Skeletal muscle satellite cell (primary cell): ENCODE results near the gene DSN1.
"Not testable (repeated sequence)": the region's sequence is repeated elsewhere in the genome, so short reads cannot be mapped to it uniquely, and the experiment has no call there.

Experiments used
- H3K27me3 ChIP-seq: 2 replicates; pipeline ENCODE4 v1.7.0; 2013; ENCODE audit warnings: low read length; ENCODE audit not compliant: control insufficient read depth, insufficient read depth
- H3K36me3 ChIP-seq: 2 replicates; pipeline ENCODE4 v1.7.0; 2013; ENCODE audit warnings: mild to moderate bottlenecking, control low read depth, low read length; ENCODE audit not compliant: insufficient read depth
- H3K4me1 ChIP-seq: 2 replicates; pipeline ENCODE4 v1.7.0; 2013; ENCODE audit warnings: low read length; ENCODE audit not compliant: control insufficient read depth, insufficient read depth
- H3K4me2 ChIP-seq: 2 replicates; pipeline ENCODE4 v1.7.0; 2013; ENCODE audit warnings: mild to moderate bottlenecking, low read length
- H3K4me3 ChIP-seq: 2 replicates; pipeline ENCODE4 v1.7.0; 2013; ENCODE audit warnings: low read length
- H3K9ac ChIP-seq: 2 replicates; pipeline ENCODE4 v1.7.0; 2013; ENCODE audit warnings: mild to moderate bottlenecking, low read depth, low read length, moderate library complexity
- H3K9me3 ChIP-seq: replicated peaks from 2 replicates; pipeline ENCODE4 v1.7.0; 2013; ENCODE audit warnings: mild to moderate bottlenecking, control low read depth, low read length

Gene DSN1

DNA sequence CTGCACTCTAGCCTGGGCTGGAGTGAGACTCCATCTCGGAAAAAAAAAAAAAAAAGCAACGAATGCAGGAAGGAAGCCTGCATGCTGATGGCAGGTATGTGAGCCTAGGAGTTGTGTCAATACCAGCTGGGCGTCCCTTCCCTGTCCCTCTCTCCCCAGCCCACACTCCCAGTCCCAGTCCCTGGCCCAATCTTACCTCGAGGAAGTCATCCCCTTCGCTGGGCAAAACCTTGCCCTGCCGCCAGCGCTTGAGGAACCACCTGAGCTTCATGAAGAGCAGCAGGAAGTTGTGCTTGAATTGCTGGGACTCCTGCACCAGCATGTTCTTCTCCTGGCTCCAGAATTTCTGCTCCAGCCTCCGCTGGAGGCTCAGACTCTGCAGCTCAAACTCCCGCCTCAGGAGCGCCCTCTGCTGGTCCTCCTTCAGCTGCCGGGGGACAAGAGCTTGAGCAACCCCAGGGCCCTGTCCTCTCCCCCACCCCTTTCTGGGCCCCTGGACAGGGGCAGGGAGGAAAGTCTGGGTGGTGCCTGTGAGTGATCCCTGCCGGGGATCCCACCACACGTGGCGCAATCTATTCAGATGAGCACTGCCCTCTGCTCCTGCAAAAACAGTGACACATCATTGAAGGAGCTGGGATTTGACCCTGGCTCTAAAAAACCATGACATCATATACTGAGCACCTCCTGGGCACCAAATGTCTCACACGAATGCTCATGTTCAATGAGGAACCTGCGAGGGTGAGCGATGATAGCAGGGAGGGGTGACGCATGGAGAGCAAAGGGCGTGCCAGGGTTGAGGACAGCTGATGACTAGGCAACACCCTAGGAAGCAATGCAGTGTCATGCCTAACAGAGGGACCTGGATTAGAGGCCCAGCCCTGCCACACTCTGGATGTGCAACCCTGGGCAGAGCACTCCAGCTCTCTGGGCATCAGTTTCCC lies 35.0 kb upstream of the DSN1 start:
- Histone ChIP-seq H3K36me3 (peaks cover 59% of the 10 kb centered on the region), H3K4me1 (peaks cover 13% of the 10 kb centered on the region), H3K9me3 (no peaks in the 10 kb centered on the region), H3K27me3 (no peaks in the 10 kb centered on the region), H3K4me2 (no peak overlapping the region), H3K9ac (peak overlapping the region; percentile 29), H3K4me3 (no peak overlapping the region)

DNA sequence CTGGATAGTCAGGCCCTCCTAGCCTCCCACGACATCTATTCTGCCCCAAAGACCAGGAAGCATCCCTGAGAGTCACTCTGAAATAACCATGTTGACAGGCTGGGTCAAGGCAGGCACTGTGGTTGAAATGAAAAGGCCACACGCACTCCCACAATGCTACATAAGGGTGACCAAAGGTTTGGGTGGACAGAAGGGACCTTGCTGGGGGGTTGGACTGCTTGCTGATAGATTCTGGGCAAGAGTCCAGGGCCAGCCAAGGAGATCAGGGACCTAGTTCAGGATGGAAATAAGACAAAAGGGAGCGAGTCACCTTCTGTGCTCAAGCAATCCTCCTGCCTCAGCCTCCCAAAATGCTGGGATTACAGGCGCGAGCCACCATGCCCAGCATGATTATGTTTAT lies 32.5 kb upstream of the DSN1 start:
- H3K4me1 ChIP-seq: peaks cover 13% of the 10 kb centered on the region
- H3K9me3 ChIP-seq: no peaks in the 10 kb centered on the region
- H3K9ac ChIP-seq: no peak overlapping the region
- H3K4me2 ChIP-seq: no peak overlapping the region
- H3K27me3 ChIP-seq: no peaks in the 10 kb centered on the region
- no peak overlapping the region for H3K4me3 ChIP-seq
- H3K36me3 ChIP-seq: peaks cover 67% of the 10 kb centered on the region

DNA sequence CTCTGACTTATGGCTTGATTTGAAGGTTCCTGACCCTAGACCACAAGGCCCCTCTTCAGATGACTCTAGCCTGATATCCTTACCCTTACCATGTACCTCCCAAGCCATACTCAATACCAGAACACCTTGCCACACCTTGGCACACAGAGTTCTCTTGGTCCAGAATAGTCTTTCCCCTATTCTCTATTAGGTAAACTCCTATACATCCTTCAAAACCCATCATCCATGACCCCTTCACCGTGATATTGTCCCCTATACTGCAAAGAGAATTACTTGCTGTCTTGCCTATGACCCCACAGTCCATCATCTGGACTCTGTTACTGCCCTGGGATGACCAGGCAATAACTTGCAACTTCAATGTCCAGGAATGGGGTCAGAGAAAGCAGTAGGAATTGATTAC lies 31.8 kb upstream of the DSN1 start:
- Histone ChIP-seq H3K4me2 (no peak overlapping the region), H3K36me3 (peaks cover 74% of the 10 kb centered on the region), H3K9ac (no peak overlapping the region), H3K4me3 (no peak overlapping the region), H3K4me1 (peaks cover 13% of the 10 kb centered on the region), H3K9me3 (no peaks in the 10 kb centered on the region), H3K27me3 (no peaks in the 10 kb centered on the region)

DNA sequence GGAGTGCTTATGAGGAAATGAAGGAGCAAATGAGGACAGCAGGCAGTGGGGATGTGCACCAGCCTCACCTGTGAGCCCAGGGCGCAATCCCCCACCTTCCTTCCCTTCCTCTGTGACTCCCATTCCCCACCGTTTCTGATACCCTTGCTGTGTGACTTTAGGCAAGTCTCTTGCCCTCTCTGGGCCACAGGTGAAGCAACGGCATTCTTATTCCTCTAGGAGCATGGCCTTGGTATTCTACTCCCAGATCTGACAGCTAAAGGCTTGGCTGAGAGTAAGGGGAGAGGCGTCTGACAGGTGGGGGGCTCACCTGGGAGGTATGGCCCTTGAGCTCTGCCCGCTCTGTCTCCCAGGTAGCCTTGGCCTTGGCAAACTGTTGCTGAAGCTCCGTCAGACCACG lies 30.9 kb upstream of the DSN1 start:
- Histone ChIP-seq H3K9ac (no peak overlapping the region), H3K9me3 (no peaks in the 10 kb centered on the region), H3K4me1 (peaks cover 13% of the 10 kb centered on the region), H3K4me3 (no peak overlapping the region), H3K27me3 (no peaks in the 10 kb centered on the region), H3K36me3 (peaks cover 83% of the 10 kb centered on the region), H3K4me2 (no peak overlapping the region)

DNA sequence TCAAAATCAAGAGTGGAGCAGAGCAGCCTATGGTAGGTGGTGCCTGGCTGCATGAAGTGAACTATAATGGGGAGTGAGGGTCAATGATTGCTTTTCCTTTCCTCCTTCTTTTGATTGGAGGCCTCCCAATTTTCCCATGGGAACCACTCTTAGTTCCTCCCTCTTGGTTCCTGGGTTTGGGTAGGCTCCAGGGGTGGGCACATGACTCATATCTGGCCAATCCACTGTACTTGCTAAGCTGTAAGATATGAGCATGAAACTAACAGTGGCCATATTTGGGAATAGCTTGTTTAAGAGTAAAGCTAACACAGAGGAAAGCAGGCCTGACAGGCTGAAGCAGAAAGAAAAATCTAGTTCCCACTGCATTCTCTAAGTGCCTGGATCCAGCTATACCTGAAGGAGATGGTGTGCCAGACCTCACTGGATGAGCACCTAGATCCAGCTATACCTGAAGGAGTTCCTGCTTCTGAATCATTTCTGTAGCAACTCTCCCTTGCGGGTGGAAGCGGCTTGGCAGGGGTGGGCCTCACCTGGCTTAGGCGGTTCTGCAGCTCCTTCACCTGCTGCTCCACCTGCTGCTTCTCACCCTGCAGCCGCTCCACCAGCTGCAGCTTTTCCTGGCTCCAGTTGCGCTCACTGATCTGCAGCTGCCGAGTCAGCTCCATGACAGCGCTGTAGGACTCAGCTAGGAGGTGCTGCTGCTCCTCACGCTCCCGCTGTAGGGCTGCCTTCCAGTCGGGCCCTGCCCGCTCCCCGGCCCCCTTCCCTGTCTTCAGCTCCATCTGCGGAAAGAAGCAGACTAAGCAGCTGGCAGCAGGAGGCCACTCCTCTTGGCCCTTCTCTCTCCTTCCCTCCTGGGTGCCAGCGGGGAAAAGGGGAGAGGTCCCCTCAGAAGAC lies 29.0 kb upstream of the DSN1 start:
- no peak overlapping the region for H3K4me2 ChIP-seq
- H3K9ac ChIP-seq: no peak overlapping the region
- H3K4me3 ChIP-seq: no peak overlapping the region
- peaks cover 87% of the 10 kb centered on the region for H3K36me3 ChIP-seq
- H3K27me3 ChIP-seq: no peaks in the 10 kb centered on the region
- H3K9me3 ChIP-seq: no peaks in the 10 kb centered on the region
- H3K4me1 ChIP-seq: no peaks in the 10 kb centered on the region

DNA sequence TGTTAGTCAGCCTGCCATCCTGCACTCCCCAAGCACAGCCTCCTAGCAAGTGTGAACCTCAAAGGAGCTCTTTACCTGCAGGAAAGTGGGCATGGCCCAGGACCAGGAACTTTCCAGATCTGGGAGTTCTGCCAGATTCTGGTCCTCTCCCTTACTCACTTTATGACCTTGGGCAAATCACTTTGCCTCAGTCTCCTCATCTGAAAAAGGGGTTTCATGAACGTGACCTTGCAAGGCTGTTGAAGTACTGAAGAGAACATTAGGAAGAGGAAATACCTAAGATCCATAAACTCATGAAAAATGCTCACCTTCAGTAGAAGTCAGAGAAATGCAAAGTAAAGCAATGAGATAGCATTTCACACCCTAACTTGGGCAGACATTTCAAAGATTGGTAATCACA lies 26.8 kb upstream of the DSN1 start:
- Histone ChIP-seq H3K9me3 (no peaks in the 10 kb centered on the region), H3K4me2 (no peak overlapping the region), H3K4me3 (no peak overlapping the region), H3K36me3 (peaks cover 86% of the 10 kb centered on the region), H3K27me3 (no peaks in the 10 kb centered on the region), H3K4me1 (no peaks in the 10 kb centered on the region), H3K9ac (no peak overlapping the region)

DNA sequence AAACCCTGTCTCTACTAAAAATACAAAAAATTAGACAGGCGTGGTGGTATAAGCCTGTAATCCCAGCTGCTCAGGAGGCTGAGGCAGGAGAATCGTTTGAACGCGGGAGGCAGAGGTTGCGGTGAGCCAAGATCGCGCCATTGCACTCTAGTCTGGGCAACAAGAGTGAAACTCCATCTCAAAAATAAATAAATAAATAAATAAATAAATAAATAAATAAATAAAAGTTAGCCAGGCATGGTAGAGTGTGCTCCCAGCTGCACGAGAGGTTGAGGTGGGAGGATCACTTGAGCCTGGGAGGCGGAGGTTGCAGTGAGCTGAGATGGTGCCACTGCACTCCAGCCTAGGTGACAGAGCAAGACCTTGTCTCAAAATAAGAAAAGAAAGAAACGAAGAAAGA lies 25.8 kb upstream of the DSN1 start:
- H3K4me1 ChIP-seq, H3K4me2 ChIP-seq, H3K9me3 ChIP-seq, H3K4me3 ChIP-seq, H3K27me3 ChIP-seq, H3K9ac ChIP-seq: not testable (repeated sequence)
- peaks cover 80% of the 10 kb centered on the region for H3K36me3 ChIP-seq

DNA sequence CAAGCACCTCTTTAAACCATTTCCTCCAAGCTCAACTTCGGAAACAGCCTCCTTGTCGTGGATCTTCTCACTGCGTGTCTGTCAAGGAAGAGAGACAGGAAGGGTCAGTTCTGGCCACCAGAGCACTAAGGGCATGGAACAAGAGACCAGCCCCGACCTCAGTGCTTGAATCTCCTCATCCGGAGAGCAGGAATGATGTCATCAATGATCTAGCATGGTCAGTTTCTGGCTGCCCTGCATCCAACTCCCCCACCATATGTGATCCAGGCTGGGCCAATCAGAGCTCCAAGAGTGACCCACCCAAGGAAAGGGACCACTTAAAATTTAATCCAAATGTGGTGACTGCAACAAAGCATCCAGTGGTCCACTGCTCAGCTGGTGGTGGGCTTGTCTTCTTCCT lies 23.3 kb upstream of the DSN1 start:
- Histone ChIP-seq H3K9me3 (no peaks in the 10 kb centered on the region), H3K27me3 (no peaks in the 10 kb centered on the region), H3K36me3 (peaks cover 74% of the 10 kb centered on the region), H3K4me1 (no peaks in the 10 kb centered on the region), H3K4me3 (no peak overlapping the region), H3K9ac (no peak overlapping the region), H3K4me2 (no peak overlapping the region)

DNA sequence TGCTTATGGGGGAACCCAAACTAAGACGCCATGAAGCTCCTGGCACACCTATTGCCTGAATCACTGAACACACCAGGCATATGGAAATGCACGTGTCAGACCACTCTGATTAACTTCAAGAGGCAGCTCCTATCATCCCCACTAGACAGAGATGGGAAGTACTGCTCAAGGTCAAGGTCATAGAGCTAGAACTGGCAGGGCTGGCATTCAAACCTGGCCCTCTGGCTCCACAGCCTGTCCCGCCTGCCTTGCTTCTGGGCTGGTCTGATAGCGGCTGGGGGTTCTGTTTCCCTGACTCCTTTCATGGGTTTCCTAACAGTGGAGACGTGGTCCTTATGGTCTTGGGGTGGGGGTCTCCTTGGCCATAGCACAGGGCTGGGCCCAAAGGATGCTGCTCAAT lies 22.6 kb upstream of the DSN1 start:
- no peak overlapping the region for H3K9ac ChIP-seq
- no peaks in the 10 kb centered on the region for H3K9me3 ChIP-seq
- H3K27me3 ChIP-seq: no peaks in the 10 kb centered on the region
- no peaks in the 10 kb centered on the region for H3K4me1 ChIP-seq
- no peak overlapping the region for H3K4me2 ChIP-seq
- no peak overlapping the region for H3K4me3 ChIP-seq
- H3K36me3 ChIP-seq: peaks cover 77% of the 10 kb centered on the region

DNA sequence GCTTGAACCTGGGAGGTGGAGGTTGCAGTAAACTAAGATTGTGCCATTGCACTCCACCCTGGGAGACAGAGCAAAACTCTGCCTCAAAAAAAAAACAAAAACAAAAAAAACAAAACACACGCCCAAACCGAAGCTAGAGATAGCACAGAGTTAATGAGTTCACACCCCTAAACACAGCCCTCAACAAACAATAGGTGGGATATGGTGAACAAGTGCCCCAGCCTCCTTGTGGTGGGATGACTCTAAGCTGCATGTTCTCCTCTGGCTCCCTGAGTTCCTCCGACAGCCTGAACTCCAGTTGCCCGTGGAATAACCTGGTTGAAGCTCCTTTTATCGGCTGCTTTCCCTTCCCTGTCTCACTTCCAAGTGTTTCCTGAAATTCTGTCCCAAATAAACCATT lies 22.1 kb upstream of the DSN1 start:
- H3K9ac ChIP-seq: no peak overlapping the region
- H3K9me3 ChIP-seq: no peaks in the 10 kb centered on the region
- no peak overlapping the region for H3K4me2 ChIP-seq
- no peaks in the 10 kb centered on the region for H3K27me3 ChIP-seq
- H3K4me1 ChIP-seq: no peaks in the 10 kb centered on the region
- no peak overlapping the region for H3K4me3 ChIP-seq
- peaks cover 73% of the 10 kb centered on the region for H3K36me3 ChIP-seq

DNA sequence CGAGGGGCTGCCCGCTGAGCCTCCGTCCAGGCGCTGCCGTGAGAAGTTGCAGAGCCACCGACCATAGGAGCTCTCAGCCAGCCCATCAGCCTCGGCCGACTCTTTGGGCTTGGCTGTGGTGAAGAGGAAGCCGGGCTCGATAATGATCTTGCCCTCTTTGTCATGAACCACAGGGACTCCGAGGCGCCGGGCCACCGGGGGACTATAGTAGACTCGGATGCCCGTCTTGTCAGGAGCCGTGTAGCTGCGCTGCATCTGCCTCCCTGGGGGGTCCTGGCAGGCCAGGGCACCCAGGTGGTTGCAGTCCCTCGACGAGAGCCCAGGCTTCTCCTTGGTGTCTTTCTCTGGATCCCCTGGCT lies 20.5 kb upstream of the DSN1 start:
- H3K9ac ChIP-seq: no peak overlapping the region
- H3K27me3 ChIP-seq: no peaks in the 10 kb centered on the region
- H3K36me3 ChIP-seq: peaks cover 63% of the 10 kb centered on the region
- no peak overlapping the region for H3K4me2 ChIP-seq
- no peaks in the 10 kb centered on the region for H3K4me1 ChIP-seq
- no peak overlapping the region for H3K4me3 ChIP-seq
- no peaks in the 10 kb centered on the region for H3K9me3 ChIP-seq
